ENCODE measurements around the gene OSR1.
"Not testable (repeated sequence)": the region's sequence is repeated elsewhere in the genome, so short reads cannot be mapped to it uniquely, and the experiment has no call there.

The OSR1 gene

DNA sequence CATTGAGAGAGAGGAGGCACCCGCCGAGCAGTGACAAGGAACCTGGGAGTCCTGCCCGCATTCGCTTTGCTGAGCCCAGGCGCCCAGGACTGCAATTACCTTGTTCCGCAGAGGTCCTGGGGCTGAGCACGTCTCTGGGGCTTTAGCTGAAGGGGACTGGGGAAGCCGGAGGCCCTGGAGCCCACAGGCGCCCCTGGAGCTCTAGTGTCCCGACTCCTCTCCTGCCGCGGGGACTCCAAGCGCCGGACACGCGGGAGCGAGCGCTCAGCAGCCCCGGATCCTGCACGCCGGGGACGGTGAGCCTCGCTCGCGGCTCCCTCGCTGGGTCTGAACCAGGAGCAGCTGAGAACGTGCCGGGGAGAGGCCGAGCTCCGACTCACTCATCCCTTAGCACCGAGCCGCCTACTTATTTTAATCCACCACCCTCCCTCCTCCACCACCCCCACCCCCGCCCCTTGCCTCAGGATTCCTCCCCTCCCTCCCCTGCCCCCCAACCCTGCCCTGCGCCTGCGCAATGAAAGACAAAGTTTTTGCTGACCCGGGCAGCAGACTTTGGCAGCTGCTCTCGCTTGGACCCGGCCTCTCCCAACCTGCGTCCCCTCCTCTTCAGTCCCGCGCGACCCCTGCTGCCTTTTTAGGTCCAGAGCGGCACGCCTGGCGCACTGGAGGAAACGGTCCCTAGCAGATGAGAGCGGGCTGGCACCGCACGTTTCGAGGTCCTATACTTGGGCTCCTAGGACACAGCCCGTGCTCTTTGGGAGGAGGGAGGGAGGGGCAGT lies at the start of gene OSR1:
Gene OSR1, minus strand, starts transcription at position 382 of the 779 bp plus-strand sequence. CDS start 4,818 bp downstream, outside the sequence.
- no peak for DNase-seq (ENCODE audit: low read depth in 3 of 3, low spot score in 1 of 3)

DNA sequence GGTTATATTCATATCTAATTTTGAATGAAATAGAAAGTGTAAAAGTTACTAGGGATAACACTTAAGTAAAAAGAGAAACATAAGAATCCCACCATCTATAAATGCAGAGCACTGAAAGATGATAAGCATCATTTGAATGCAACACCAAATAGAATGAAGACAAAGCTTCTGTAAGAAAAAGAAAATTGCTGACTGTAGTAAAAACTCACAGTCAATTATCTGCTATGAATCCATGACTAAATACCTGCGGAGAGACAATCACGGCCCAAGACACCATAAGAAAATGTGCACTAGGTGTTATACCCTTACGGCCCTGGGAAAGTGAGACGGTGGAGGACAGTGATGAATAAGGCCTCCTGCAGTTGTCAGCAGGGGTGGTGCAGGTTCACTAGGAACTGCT lies 45.4 kb upstream of the OSR1 start:
- no peak for DNase-seq (ENCODE audit: low read depth in 3 of 3, low spot score in 1 of 3)

DNA sequence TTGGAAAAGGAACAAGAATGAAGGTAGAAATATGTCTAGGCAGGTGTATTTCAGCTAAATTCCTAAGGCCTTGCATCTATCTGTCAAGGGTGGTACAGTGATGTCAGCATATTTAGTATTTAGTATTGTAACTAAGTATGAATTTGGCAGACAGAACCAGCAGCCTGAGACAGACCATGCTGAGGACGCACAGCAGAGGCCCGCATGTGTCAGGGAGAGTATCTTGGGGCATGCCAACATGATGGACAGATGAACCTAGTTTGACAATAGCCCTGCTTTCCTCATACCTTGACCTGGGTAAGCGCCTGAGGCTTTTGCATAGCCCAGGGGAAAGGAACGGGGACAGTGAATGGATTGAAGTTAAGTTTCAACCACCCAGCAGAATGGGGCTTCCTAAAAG lies 33.8 kb upstream of the OSR1 start:
- no peak for DNase-seq (ENCODE audit: low read depth in 3 of 3, low spot score in 1 of 3)

DNA sequence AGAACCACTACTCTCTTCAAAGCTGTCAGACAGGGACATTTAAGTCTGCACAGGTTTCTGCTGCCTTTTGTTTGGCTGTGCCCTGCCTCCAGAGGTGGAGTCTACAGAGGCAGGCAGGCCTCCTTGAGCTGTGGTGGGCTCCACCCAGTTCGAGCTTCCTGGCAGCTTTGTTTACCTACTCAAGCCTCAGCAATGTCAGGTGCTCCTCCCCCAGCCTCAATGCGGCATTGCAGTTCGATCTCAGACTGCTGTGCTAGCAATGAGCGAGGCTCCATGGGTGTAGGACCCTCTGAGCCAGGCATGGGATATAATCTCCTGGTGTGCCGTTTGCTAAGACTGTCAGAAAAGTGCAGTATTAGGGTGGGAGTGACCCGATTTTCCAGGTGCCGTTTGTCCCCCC lies 31.0 kb upstream of the OSR1 start:
- DNase-seq (ENCODE audit: low read depth in 3 of 3, low spot score in 1 of 3), result not testable (repeated sequence)

DNA sequence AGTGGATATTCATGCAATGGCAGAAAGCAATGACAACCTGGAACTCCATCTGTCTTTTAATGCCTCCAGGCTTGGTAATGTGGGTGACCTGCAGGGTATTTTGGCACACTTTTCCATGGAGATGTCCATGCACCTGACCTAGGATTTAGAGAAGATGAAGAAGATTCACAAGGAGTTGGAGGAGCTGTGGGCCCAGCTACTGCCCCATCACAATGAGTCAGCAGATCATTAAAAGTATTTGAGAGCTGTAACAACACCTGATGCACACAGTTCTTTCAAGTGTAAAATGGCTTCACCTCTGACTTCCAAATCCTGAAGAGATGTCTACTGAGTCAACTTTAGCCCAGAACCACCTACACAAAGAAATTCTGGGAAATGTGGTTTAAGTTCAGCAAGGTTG lies 22.1 kb upstream of the OSR1 start:
- no peak for DNase-seq (ENCODE audit: low read depth in 3 of 3, low spot score in 1 of 3)

DNA sequence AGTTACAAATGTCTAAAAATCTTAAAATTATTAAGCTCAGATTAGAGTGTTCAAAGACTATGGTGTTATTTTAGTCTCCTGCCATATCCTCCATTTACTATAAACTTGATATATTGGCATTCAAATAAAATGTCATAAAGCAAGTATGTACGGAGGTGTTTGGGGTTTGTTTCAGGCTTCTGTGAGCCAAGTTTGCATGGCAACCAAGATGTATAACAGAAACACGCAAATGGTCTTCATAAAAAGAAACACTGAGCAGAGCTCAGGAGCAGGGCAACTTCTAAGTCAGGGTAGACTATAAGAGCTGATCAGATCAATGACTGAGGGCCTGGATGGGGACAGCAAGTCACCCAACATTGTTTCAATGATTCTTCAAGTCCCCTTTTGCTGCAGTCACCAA lies 20.5 kb upstream of the OSR1 start:
- DNase-seq (ENCODE audit: low read depth in 3 of 3, low spot score in 1 of 3), result no peak

DNA sequence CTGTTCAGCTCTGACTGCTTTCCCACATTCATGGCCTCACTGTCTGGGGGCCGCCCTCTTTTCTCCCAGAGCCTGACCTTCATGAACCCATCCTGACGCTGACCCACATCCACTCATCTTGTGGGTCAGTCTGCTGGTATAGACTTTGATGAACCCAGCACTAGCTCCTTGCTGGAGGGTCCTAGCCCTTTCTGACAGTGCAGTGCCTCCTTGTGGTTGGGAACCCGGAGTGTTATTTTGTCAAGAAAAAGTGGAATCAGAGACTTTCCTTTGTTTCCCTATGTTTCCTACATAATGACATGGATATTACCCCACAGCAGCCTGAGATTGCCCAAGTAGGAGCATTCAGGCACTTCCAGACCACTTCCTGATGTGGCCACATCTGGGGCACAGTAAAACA lies 19.3 kb upstream of the OSR1 start:
- DNase-seq (ENCODE audit: low read depth in 3 of 3, low spot score in 1 of 3), result no peak

DNA sequence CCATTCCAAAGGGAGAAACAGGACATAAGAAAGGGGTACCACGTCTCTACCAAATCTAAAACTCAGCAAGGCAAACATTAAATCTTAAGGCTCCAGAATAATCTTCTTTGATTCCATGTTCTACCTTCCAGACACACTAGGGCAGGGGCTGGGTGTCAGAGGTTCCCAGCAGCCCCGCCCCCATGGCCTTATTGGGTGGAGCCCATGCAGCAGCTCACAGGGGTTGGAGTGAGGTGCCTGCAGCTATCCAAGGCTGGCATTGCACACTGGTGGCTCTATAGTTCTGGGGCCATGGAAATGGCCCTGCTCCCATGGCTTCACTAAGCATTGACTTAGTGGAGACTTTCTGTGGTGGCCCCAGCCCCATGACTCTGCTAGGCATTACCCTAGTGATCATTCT lies 14.9 kb upstream of the OSR1 start:
- DNase-seq (ENCODE audit: low read depth in 3 of 3, low spot score in 1 of 3), result no peak

DNA sequence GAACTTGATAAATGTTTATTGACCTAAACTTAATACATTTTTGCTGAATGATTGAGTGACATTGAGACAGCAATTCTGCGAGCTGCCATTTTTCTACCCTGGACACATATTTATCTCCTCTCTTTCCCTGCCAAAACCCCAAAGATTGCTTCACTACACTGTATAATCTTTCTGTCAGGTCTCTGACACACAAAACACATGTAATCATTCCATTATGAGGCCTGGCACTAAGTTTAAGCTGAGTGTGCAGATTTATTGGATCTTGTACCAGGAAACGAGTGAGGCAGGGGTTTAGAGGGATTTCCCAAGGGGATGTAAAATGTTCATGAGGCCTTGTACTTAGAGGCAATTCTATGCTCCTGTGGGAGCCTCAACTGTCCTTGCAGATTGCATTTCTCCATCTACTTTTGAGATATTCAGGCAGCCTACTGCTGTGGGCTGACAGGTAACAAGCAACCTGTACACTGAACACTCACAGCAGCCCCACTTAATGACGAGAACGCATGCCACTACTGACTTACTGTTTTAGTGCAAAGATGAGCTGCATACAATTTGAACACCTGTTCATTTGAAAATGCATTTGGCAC lies 13.7 kb upstream of the OSR1 start:
- DNase-seq (ENCODE audit: low read depth in 3 of 3, low spot score in 1 of 3), result no peak

DNA sequence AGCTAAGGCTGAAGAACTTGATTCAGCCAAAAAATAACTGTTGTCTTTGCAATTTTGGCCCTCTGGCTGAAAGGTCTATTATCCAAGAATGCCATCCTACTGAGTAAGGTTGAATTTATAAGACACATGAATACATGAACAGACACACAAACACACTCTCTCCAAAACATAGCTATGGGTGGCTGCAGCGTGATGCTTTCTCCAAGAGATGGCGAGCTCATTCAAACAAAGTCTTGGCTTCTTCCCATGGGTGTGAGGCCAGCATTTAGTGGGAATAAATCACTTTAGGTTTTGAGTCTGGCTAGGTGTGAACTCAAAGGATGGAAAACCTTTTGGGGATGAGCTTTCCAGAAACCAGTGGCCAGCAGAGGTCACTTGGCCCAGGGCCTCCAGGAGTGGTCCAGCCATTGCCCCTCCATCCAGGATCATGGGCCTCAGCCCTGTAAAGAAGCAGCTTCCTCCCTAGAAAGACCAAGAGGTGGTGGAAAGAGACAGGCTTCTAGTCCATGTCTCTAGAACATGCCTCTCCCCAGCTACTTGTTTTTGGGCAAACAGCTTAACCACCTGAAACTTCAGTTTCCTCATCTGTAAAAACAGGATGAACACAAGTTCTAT lies 11.0 kb upstream of the OSR1 start:
- DNase-seq (ENCODE audit: low read depth in 3 of 3, low spot score in 1 of 3), result no peak

DNA sequence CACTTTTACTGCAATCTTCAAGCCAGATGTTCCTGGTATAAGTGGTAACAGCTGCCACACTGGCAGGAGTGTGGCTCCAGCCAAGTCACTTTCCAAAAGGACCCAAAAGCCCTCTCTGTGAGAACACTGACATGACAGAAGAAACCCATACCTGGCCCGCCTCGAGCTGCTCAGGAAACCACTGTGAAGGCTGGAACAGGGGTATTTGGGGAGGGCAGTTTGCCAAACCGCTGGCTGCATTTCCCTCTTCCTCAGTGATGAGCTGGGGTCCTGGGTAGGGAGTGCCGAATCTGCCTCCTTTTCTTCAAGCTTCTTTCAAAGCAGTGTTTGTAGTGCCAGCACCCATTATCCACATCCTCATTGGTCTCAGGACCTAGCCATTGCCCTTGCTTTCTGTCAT lies 10.3 kb upstream of the OSR1 start:
- no peak for DNase-seq (ENCODE audit: low read depth in 3 of 3, low spot score in 1 of 3)

DNA sequence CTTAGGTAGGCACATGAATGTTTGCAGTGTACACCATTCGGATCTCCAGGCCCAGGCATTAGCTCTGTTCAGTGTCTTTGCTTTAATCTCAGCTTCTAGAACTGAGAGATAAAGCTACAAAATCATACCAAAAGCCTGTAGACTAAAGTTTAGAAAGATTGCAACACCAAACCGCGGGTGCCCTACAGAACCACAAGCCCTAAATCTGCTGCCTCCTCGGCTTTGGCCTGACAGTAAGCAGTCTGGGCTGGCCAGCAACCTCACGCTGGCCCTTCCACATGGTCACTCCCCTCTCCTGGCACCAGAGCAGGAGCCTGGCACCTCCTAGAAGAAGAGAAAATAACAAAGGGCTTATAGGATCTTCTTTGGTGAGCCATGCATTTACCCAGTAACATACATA lies 8.9 kb upstream of the OSR1 start:
- DNase-seq (ENCODE audit: low read depth in 3 of 3, low spot score in 1 of 3), result no peak

DNA sequence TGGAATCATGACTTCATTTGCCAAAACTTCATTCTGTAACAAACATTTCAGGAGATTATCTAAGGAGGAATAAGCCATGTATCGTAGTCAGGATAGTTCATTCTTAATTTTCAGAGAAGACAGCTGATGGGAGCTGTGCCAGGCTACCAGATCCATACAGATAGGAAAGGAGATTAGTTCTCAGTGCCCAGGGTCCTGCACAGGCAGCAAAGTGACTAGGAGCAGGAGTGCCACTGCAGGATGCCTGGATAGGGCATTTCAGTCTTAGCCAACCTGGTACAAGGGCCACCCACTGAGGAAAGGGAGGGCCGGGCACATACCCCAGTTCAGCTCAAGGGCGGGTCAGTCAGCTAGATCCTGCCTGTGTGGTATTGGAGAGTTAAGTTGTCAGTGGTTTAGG lies 6.7 kb upstream of the OSR1 start:
- DNase-seq (ENCODE audit: low read depth in 3 of 3, low spot score in 1 of 3), result no peak

DNA sequence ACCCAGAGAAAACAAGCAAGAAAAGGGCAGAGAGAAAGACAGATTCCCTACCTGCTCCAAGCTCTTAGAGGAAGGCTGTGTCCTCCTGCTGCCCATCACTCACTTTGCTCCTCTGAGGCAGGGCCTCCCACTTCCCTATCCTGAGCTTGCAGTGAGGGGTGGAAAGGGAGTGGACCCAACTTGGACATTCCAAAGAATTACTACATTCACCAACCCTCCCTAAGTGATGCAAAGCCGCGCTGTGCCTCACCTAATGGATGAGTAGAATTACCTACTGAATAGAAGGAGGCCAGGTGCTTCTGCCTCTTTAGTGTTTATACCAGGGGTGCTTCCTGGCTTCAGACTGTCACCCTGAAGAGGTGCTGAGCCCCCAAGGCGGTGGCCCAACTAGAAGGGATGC lies 5.6 kb upstream of the OSR1 start:
- no peak for DNase-seq (ENCODE audit: low read depth in 3 of 3, low spot score in 1 of 3)

DNA sequence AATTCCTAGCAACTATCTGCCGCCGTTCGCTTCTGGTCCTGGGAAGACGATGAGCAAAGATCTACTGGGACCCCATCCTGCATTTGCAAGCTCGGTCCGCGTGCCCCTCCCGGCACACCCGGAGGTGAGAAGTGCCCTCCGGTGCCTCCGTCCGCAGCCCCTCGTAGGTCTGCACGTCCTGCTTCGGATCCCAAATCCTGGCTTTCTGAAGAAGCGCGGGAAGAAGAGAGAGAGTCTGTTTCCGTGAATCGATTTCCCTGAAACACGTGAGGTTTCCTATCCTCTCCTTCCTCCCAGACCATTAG lies 5.0 kb upstream of the OSR1 start:
- no peak for DNase-seq (ENCODE audit: low read depth in 3 of 3, low spot score in 1 of 3)

DNA sequence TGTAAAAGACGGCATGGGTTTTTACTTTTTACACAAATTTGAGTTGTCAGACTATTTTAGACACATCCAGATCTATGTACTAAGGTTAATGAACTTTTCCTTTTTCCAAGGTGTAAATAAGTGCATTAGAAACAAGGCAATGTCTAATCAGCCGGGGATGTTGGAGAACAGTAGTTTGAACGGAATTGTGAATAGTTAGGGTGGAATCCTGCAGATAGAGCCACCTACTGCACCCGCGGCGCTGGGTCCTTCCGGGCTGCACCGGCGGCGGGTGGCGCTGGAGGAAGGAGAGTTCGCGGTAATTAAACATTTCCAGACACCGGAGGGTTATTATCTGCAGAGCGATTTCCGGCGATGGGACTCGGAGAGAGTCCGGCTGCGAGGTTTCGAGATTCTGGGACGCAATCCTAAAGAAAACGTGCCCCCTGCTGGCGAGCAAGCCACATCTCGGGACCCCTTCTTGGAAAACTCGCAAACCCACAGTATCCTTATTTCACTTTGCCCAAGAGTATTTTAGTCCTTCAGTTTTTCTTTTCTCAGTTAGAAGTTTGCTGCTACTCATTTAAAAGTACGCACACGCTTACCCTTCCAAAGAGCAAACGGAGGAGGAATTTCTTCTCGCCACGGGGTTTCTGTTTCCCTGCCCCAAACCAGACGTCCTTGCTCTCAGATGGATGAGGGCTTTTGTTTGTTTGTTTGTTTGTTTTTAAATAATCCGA lies 4.5 kb upstream of the OSR1 start:
- DNase-seq (ENCODE audit: low read depth in 3 of 3, low spot score in 1 of 3), result no peak

DNA sequence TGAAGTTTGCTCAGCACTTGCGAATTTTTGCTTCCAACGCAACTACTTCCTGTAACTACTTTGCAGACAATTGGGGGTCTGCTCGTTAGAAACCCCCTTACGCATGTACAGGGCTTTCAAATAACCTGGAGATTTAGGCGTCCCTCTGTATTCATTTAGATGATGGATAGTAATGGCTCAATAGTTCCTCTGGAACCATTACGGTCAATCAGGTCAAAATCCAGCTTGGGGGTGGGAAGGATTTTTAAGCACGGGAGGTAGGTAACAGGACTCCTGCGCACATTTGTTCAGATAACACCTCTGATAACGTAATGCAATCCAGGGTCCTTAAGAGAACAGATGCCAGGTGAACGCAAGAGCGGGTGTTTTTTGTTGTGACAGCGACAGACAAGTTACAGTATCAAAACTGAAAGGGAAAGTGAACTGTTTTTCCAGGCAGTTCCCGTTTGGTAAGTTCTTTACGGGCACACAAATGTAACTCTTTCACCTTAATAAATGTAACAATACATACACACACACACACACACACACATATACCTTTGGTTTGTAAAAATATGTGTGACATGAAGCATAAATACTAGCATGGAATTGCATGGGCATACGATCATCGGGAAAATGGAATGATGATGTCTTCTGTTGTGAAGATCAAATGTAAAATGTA lies 3.8 kb upstream of the OSR1 start:
- no peak for DNase-seq (ENCODE audit: low read depth in 3 of 3, low spot score in 1 of 3)

DNA sequence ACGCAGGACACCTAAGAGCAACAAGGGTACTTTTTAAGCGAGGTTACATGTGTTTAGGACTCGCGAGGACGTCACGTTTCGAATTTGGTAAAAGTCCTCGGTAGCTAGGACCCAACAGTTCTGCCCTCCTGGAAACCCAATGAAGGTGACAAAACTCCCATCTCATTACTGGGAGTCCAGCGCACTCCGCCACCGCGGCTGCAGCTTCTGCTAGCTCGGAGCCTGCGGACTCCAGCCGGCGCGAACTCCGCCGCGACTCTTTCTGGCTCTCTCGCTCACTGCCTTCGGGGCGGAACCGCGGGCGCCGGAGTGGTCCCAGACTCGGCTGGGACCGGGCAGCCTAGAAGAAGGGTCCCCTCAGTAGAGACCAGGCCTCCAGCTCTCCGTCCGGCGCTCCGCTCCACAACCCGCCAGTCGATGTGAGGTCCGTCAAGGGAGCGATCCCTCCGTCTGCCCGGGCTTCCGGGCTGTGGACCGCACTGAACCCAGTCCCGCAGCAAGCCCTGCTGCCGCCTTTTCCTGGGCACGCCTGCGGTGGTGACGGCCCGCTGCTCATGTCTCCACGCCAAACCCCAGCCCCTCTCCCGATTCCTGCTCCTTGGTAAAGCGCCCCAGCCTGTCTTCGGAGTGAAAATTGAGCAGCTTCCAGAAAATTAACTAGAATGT lies 3.0 kb upstream of the OSR1 start:
- no peak for DNase-seq (ENCODE audit: low read depth in 3 of 3, low spot score in 1 of 3)

DNA sequence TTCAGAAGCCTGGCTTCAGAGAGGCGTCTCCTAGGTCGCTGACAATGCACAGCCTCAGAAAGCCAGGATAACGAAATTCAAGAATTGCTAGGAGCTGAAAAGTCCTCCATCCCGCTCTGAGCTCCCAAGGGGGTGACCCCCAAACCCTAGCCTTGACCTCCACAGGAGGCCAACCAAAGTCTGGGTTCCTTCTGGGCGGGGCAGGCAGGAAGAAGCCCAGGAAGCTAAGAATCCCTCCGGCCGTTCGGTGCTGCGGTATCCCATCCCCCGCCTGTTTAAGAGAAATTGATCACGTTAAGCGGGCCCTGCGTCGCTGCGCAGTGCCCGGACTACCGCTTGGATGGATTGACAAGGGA lies 2.5 kb upstream of the OSR1 start:
- DNase-seq (ENCODE audit: low read depth in 3 of 3, low spot score in 1 of 3), result no peak

DNA sequence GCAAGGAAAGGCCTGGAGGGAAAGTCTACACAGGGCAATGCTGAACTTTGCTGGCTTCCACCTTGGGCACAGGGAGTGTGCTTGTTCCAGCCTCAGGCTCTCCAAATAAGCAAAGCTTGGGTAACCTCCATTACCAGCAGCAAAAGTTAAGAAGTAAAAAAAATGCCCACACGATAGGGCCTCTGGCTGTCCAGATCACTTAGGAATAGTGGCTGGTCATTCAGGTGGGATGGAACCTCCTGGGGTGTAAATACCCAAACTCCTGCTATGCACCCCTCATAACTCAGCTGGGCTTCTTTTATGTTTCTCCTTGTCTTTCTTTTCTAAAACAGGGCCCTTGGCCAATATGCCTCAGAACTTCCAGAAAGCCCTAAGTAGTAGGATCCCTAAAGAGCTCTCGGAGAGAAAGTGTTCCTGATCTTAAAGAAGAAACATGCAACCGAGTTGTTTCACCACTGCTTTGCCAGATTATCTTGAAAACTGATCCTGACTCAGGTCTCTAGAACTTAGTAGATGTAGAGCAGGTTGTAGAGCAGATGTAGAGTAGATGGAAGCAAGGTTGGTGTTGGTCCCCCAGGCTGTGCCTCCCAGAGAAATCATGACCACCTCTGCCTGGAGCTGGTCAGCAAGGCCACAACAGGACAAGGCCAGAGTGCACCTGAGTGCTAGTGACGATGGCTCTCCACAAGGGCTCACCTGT lies 2.0 kb upstream of the OSR1 start:
- DNase-seq (ENCODE audit: low read depth in 3 of 3, low spot score in 1 of 3), result no peak

DNA sequence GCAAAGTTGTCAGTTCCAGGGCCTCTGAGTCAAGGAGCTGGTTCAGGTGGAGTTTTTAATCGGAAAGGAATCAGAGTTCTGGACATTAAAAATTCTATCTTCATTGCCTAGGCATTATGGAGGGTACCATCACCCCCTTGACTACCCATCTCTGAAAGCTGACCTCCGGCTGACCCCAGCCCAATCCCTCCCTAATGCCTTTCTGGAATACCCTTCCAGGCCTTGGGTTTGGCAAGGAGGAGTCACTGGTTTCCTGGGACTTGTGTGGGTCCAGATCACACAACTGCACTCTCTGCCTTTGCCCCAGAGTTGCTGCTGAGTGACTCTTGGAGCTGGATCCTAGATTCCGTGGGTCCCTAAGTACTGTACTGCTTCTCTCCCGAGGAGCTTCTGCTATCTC lies 1.0 kb upstream of the OSR1 start:
- no peak for DNase-seq (ENCODE audit: low read depth in 3 of 3, low spot score in 1 of 3)
